ENCODE measurements around the gene AKR1C8. TPM values are rescaled to one million over a fixed set of nuclear protein-coding genes. Genes with fewer than 3 reads are reported as not detected.

AKR1C8 gene
- total RNA-seq, 2 donors from 2014 or later, result not detected

GRCh38 chr10:5199398-5199797, 14.4 kb upstream of the AKR1C8 start:
- DNase-seq (ENCODE audit: low spot score), result no peak
- no peak overlapping the region for H3K4me3 ChIP-seq
- no peaks in the 10 kb centered on the region for H3K27me3 ChIP-seq (replicated peaks; ENCODE audit: insufficient read depth)
- TF ChIP-seq POLR2AphosphoS5 (IDR thresholded peaks at IDR 0.05) (no peak), POLR2A (IDR thresholded peaks at IDR 0.05) (no peak)
- TF ChIP-seq, protein P1, sequence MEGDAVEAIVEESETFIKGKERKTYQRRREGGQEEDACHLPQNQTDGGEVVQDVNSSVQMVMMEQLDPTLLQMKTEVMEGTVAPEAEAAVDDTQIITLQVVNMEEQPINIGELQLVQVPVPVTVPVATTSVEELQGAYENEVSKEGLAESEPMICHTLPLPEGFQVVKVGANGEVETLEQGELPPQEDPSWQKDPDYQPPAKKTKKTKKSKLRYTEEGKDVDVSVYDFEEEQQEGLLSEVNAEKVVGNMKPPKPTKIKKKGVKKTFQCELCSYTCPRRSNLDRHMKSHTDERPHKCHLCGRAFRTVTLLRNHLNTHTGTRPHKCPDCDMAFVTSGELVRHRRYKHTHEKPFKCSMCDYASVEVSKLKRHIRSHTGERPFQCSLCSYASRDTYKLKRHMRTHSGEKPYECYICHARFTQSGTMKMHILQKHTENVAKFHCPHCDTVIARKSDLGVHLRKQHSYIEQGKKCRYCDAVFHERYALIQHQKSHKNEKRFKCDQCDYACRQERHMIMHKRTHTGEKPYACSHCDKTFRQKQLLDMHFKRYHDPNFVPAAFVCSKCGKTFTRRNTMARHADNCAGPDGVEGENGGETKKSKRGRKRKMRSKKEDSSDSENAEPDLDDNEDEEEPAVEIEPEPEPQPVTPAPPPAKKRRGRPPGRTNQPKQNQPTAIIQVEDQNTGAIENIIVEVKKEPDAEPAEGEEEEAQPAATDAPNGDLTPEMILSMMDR (IDR thresholded peaks at IDR 0.05), result no peak
- H3K36me3 ChIP-seq, result no peaks in the 10 kb centered on the region
- no peaks in the 10 kb centered on the region for H3K9me3 ChIP-seq
- WGBS, result 81% methylated on average over 8 of the region's 8 CpGs
- H3K4me1 ChIP-seq (replicated peaks), result no peaks in the 10 kb centered on the region
- H3K27ac ChIP-seq, result no peak overlapping the region
- intact Hi-C loops (cut with DNase I), result no loop called here

DNA sequence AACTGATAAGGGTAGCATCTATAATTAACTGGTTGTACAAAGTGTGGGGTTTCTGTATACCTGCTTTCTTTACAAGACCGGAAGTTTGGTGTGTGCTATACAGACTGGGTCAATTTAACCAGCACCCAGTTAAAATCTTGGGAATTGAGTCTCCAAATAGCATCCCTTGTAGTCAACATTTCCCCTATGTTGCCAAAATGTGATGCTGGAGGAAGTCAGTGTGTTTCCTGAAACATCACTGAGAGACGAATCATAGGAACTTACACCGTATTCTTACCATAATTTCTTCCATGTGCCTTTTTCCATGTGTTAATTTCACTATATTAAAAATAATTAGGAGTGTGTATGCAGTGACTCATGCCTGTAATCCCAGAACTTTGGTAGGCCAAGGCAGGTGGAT, 13.4 kb upstream of the AKR1C8 start:
- Histone ChIP-seq H3K27ac (no peak overlapping the region), H3K4me3 (no peak overlapping the region), H3K9me3 (no peaks in the 10 kb centered on the region), H3K4me1 (replicated peaks) (no peaks in the 10 kb centered on the region), H3K27me3 (replicated peaks; ENCODE audit: insufficient read depth) (no peaks in the 10 kb centered on the region), H3K36me3 (no peaks in the 10 kb centered on the region)
- no peak for TF ChIP-seq POLR2AphosphoS5 (IDR thresholded peaks at IDR 0.05)
- no peak for TF ChIP-seq POLR2A (IDR thresholded peaks at IDR 0.05)
- TF ChIP-seq, protein P1 (IDR thresholded peaks at IDR 0.05), result no peak
- DNase-seq (ENCODE audit: low spot score), result no peak
- intact Hi-C loops (cut with DNase I), result no loop called here
- 91% methylated on average over 3 of the region's 3 CpGs for WGBS

DNA sequence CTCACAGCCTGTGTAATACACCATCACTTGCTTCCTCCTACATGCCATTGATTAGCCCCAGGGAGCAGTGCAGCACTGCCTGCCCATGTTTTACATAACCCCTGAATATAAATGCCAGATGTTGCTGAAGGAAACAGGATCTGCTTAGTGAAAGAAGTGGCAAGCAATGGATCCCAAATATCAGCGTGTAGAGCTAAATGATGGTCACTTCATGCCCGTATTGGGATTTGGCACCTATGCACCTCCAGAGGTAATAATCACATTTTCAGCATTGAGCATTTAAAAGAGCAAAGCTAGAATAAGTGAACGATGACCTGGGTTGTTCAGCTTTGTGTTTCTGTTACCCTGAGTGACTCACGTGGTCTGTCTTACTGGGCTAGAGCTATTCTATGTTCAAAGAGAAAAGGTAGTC, 11.8 kb upstream of the AKR1C8 start, which contains the start of gene AKR1C4:
Gene AKR1C4, plus strand, starts transcription at position 136 of the 412 bp plus-strand sequence. Its CDS starts 31 bp downstream, at position 167.
- Histone ChIP-seq H3K9me3 (no peaks in the 10 kb centered on the region), H3K36me3 (no peaks in the 10 kb centered on the region), H3K4me3 (no peak within 1 kb of the TSS), H3K27ac (no peak within 1 kb of the TSS), H3K27me3 (replicated peaks; ENCODE audit: insufficient read depth) (no peaks in the 10 kb centered on the region), H3K4me1 (replicated peaks) (no peaks in the 10 kb centered on the region)
- no peak for TF ChIP-seq POLR2A (IDR thresholded peaks at IDR 0.05)
- peak; percentile 33 for TF ChIP-seq POLR2AphosphoS5 (IDR thresholded peaks at IDR 0.05)
- DNase-seq (ENCODE audit: low spot score), result no peak
- 61% methylated on average over 4 of the region's 4 CpGs for WGBS
- intact Hi-C loops (cut with DNase I), result no loop called here

GRCh38 chr10:5195727-5196374, 10.9 kb upstream of the AKR1C8 start:
- Histone ChIP-seq H3K27me3 (replicated peaks; ENCODE audit: insufficient read depth) (no peaks in the 10 kb centered on the region), H3K4me3 (no peak overlapping the region), H3K9me3 (no peaks in the 10 kb centered on the region), H3K4me1 (replicated peaks) (no peaks in the 10 kb centered on the region), H3K27ac (no peak overlapping the region), H3K36me3 (no peaks in the 10 kb centered on the region)
- TF ChIP-seq POLR2AphosphoS5 (IDR thresholded peaks at IDR 0.05), result no peak
- TF ChIP-seq, protein P1 (IDR thresholded peaks at IDR 0.05), result no peak
- TF ChIP-seq POLR2A (IDR thresholded peaks at IDR 0.05), result no peak
- WGBS, result 79% methylated on average over 6 of the region's 6 CpGs
- no peak for DNase-seq (ENCODE audit: low spot score)
- intact Hi-C loops (cut with DNase I), result no loop called here

DNA sequence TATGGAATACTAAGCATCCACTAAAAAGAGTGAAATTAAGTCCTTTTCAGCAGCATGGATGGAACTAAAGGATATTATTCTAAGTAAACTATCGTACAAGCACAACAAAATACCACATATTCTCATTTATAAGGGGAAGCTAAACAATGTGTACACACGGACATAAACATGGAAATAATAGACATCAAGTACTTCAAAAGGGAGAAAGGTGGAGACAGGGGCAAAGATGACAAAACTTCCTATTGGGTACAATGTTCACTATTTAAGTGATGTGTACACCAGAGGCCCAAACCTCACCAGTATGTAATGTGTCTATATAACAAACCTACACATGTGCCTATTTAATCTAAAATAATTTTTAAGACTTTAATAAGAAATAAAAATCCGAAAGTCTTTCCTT, 9.5 kb upstream of the AKR1C8 start:
- intact Hi-C loops (cut with DNase I), result no loop called here
- WGBS, result 81% methylated on average over 3 of the region's 3 CpGs
- DNase-seq (ENCODE audit: low spot score), result no peak
- Histone ChIP-seq H3K27me3 (replicated peaks; ENCODE audit: insufficient read depth) (no peaks in the 10 kb centered on the region), H3K4me1 (replicated peaks) (no peaks in the 10 kb centered on the region), H3K36me3 (no peaks in the 10 kb centered on the region), H3K27ac (no peak overlapping the region), H3K4me3 (no peak overlapping the region), H3K9me3 (no peaks in the 10 kb centered on the region)
- no peak for TF ChIP-seq POLR2A (IDR thresholded peaks at IDR 0.05)
- TF ChIP-seq, protein P1 (IDR thresholded peaks at IDR 0.05), result no peak
- TF ChIP-seq POLR2AphosphoS5 (IDR thresholded peaks at IDR 0.05), result no peak

All from prostate gland (tissue), 2 donors.